Forelimb muscle (tissue), 1 donor: ENCODE results near the gene PBX1. TPM values are rescaled to one million over a fixed set of nuclear protein-coding genes. Genes with fewer than 3 reads are reported as not detected.

Experiments used
- DNase-seq: peaks from one replicate; pipeline ENCODE4 v3.0.0-alpha.2; 2013; ENCODE audit warnings: low read depth
- polyA plus RNA-seq: library from polyadenylated mRNA; unstranded; fragments of 120-200 nt; gene quantifications from one replicate; pipeline ENCODE4 v1.2.1, GENCODE V29; 2013; ENCODE audit not compliant: insufficient read length

The PBX1 gene
- polyA plus RNA-seq, 1 donor, result 57.3 TPM

GRCh38 chr1:164864161-164864560 lies 305.2 kb downstream of the PBX1 start:
- no peak for DNase-seq

DNA sequence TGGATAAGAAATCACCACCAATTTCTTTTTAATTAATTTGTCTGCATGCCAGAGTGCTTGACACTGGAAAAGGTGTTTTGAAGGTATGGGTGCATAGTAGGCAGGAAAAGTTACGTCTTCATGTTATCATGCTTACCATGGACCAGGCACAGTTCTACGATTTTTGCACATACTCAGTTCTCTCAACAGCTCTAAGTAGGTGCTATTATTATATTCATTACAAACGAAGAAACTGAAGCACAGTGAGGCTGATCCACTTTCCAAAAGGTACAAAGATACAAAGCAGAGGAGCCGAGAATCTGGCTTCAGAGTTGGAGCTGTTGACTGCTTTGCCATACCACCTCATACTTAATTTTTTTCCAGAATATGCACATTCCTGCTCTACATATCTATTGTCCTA lies 306.4 kb downstream of the PBX1 start:
- DNase-seq, result no peak

DNA sequence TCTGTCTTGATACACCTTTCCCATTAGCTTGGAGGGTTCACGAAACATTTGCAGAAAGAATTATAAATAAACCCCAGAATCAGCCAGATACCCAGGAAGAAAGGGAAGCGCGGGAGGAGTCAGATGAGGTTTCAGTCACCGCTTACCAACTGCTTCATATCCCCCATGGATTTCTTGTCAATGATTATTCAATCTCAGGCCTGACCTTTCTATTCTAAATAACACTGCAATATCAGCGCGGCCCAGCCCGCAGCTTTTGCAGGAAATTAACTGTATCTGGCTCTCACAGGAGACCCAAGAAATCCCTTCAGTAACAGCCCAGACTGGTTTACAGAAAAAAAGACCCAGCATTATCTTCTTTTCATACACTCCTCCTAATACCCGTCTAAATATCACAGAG lies 308.6 kb downstream of the PBX1 start:
- DNase-seq, result no peak

DNA sequence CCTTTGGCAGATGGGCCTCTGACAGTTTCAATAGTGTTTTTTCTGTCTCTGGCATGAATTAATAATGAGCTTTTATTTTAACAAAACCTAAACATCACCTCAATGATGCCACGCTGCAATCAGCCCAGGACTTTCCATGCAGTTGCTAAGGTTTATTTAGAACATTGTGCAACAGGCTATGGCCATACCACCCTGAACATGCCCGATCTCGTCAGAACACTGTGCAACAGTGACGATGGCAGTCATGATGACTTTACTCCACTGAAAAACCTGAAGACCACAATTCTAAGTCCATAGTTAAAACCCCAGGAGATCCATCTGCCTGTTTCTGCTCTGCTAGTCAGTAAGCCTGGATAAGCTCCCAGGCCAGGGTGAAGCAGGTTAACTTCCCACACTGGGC lies 310.0 kb downstream of the PBX1 start:
- DNase-seq, result no peak

DNA sequence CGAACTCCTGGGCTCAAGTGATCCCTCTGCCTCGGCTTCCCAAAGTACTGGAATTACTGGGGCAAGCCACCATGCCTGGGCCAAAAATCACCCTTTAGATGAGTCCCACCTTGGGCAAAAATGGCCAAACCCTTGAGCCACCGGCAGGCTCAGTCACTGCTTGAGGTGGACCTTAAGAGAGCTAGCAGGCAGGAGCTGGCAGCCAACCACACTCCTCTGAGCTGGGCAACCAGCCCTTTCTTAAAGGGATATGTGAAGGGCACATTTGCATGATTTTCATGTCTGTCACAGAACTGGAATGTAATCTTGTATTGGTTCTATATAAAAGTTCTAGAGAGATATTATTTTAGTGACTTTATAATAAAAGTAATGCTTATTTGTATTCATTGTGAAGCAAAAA lies 316.5 kb downstream of the PBX1 start:
- DNase-seq, result no peak

DNA sequence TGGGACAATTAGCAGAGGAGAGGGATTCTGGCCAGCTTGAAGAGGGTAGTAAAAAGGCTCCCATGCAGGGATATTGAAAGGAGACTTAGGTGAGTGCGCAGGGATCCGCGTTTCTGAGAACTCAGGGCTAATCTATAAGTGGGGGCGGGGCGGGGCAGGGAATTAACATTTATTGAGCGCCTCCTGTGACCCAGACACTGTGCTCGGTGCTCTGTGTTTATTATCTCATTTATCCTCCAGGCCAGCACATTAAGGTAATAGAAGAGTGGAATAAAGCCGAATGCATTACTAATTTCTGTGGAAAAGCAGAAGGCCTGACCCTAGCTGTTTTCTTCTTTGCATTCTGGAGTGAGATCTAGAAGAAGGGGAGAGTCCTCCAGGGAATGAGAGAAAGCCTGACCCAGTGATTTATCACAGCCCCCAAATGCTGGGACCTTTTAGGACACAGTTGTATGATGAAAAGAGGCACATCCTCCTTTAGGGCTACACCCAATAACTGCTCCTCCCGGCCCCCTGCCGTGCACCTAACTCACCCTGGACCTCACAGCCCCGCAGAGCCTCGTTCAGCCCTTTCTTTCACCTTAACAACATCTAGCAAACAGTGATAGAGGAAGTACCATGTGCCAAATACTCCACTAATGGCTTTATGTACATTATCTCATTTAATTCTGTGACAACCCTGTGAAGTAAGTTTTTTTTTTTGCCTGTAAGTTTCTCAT lies 317.6 kb downstream of the PBX1 start:
- no peak for DNase-seq

DNA sequence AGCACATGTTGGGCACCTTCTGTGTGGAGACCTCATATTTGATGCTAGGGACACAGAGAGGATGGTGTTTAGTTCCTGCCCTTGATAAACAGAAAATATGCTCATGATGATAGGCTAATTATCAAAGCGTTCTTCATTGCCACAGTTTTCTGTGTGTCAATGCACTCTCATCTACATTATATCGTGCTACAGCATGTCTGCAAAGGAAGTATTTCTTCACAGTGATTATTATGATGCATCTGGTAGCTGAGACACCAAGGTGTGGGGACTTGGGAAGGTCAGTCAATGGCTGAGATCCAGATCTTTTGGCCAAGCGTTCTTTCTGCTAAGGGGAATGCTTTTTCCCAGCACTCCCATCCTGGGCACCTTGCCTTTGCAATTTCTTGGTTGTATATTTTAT lies 321.2 kb downstream of the PBX1 start:
- DNase-seq, result no peak

DNA sequence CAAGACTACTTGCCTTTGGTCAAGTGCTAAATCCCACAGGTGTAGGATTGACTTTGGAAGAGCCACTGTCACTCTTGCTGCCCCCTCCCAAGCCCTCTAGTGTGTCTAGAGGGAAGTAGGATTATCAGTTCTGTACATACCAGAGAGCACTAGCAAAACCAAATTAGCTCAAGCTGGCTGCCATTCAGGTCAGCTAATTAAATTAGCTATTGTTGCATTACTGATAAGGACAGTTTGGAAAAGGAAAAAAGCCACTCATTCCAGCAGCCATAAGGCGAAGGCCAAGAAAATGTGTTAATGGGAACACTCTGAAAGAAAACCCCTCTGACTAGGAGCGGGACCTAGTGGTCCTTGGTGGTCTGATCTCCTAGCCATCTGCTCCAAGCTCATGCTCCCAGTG lies 321.7 kb downstream of the PBX1 start:
- DNase-seq, result no peak

DNA sequence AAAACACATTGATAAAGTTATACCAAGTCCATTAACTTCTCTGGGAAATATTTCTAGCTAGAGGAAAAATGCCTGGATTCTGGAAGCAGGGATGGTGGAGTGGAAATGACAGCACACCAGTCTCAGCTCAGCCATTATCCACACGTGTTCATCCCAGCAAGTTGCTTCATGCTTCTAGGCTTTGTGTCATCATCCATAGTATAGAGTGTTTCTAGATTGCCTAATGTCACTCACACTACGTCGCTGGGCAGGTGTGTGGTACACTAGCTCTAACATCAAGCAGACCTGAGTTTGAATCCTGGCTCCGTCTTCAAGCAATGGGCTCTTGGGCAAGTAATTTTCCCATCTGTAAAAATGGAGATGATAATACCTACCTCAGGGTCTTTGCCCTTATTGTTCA lies 326.3 kb downstream of the PBX1 start:
- DNase-seq, result no peak

DNA sequence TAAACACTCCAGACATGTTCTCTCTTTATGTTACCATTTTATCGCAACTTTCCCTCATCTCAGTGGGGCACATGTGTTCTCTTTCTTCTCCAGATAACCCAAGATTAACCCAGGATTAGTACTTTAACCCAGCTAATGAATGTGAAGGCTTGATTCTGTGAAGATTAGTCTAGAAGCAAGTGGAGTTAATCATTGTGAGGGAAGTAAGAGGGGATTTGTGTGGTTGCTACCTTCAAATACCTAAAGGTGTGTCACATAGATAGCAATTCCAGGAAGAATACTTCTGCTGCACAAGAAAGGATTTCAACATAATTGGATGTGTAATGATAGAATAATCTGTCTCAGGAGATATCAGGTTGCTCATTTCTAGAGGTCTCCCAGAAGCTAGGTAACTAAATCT lies 327.1 kb downstream of the PBX1 start:
- no peak for DNase-seq

DNA sequence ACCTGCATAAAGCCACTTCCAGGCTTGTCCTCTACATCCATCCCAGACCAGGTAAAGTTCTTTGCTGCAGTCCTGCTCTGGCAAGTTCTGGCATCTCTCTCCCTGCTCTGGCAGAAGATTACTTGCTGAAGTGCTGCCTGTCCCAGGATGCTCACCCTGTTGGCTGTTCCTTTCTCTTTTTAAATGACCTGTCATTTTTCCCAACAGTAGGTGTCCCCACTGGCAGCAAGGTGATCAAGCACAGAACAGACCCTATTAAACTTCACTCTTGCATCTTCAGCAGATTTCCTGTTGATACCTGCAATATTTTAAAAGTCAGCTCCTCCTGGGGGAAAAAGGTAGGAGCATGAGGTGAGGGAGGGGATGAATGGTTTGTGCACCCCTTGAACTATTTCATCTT lies 332.6 kb downstream of the PBX1 start:
- DNase-seq, result no peak

DNA sequence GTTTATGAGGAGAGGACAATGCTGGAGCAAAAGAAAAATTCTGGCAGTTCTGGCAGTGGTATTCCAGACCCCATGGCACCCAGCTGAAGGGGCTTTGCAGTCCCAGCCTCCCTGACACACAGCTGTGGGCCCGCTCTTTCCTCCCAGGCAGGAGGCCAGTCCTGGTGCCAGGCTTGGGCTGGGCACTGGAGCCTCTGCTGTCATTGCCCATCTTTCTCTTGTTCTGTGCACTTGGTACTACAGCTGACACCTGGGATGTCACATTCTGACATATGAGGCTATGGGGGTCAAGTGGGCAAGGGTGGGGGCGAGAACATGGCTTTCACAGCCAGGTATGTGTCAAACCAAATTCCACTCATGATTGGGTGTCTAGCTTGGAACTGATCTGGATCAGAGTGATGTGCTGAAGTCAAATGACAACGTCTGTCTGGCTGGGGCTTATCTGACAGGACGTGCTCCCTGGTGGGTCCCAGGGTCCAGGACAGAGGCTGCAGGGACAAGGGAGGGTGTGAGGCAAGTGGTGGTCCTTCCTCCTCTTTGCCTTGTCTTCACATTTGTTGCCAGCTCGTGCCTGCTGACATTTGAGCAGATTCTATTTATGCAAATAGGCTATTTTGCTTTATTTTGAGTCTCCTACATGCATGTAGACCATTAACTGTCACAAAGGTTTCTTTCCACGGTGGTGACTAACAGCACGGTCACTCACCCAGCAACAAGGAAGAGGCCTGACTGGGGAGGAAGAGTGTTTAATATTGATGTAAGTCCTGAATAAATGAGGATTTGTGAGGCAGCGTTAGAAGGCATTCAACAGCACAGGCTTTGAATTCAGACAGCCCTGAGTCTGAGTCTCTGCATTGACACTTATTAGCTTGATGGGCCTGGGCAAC lies 336.3 kb downstream of the PBX1 start:
- no peak for DNase-seq

GRCh38 chr1:164901031-164901430 lies 342.0 kb downstream of the PBX1 start:
- DNase-seq, result no peak
